HCT116 (cell line): Measurements from ENCODE around the gene BRINP2. TPM values are rescaled to one million over a fixed set of nuclear protein-coding genes. Genes with fewer than 3 reads are reported as not detected.

Experiments used
- ATAC-seq: fragments of 200-7000 bp; cut with Tn5 transposase; 2 replicates; pipeline ENCODE4 v1.9.1; 2020; ENCODE audit warnings: mild to moderate bottlenecking, moderate library complexity
- BruUV-seq: library from RNA; stranded (reverse); fragments of 400-500 nt; replicated peaks from 2 replicates; lab custom pipeline; 2021; lab: Mats Ljungman, UMichigan
- CTCF ChIA-PET: fragments of 300-600 bp; sonication (Branson Sonifier 250); formaldehyde crosslinking; loops from one replicate; lab custom pipeline; 2021; ENCODE audit warnings: antibody characterized with exemption; lab: Charles Lee
- POLR2A ChIA-PET: fragments of 300-600, 350-600 bp; sonication (Branson Sonifier 250); formaldehyde crosslinking; loops from one replicate; lab custom pipeline; 2021; ENCODE audit warnings: antibody characterized with exemption; lab: Charles Lee
- RAD21 ChIA-PET, 2 experiments: fragments of 300-600 bp; sonication (Branson Sonifier 250); formaldehyde crosslinking; loops; one replicate each; lab custom pipeline; 2023; ENCODE audit warnings: low total read pairs in 2 of 2; ENCODE audit not compliant: uncharacterized antibody in 2 of 2, unreplicated experiment in 2 of 2, low non-redundant PET in 1 of 2; lab: Charles Lee
- DNase-seq: peaks from one replicate; pipeline ENCODE4 v3.0.0-alpha.2; 2010; ENCODE audit warnings: low read depth, low spot score
- H2AFZ ChIP-seq: fragments of 200-600 bp; shearing (Covaris generic), sonication (generic); 2 replicates; pipeline ENCODE4 v1.6.1; 2017; ENCODE audit warnings: low read depth, mixed run types, mixed read lengths, antibody characterized with exemption, low read length; ENCODE audit not compliant: poor library complexity, severe bottlenecking
- H3K27ac ChIP-seq: 2 replicates; pipeline ENCODE4 v1.5.1; 2012; ENCODE audit warnings: low read depth, low read length
- H3K27me3 ChIP-seq: fragments of 200-600 bp; sonication (generic); 2 replicates; pipeline ENCODE4 v1.6.1; 2016; ENCODE audit warnings: mixed run types, low read length, mixed read lengths; ENCODE audit not compliant: insufficient read depth
- H3K36me3 ChIP-seq, 2 experiments: fragments of 200-500 bp in 1 of 2; fragments of 200-600 bp in 1 of 2; sonication (Bioruptor generic) in 1 of 2; sonication (generic) in 1 of 2; 2 replicates each; pipeline versions ENCODE4 v1.5.1 to v1.6.1; 2014 to 2016; ENCODE audit warnings: low read length in 2 of 2, inconsistent platforms in 1 of 2, mixed read lengths in 1 of 2, mixed run types in 1 of 2; ENCODE audit not compliant: insufficient read depth in 2 of 2, control insufficient read depth in 1 of 2
- H3K4me1 ChIP-seq, 2 experiments: fragments of 200-600 bp in 1 of 2; sonication (generic) in 1 of 2; 2 replicates each; pipeline versions ENCODE4 v1.5.1 to v1.6.1; 2012 to 2017; ENCODE audit warnings: low read length in 2 of 2, inconsistent platforms in 1 of 2, mild to moderate bottlenecking in 1 of 2, mixed read lengths in 1 of 2, mixed run types in 1 of 2, moderate library complexity in 1 of 2; ENCODE audit not compliant: insufficient read depth in 2 of 2, control insufficient read depth in 1 of 2
- H3K4me2 ChIP-seq: fragments of 200-600 bp; sonication (generic); 2 replicates; pipeline ENCODE4 v1.6.1; 2017; ENCODE audit warnings: mixed run types, low read length, mixed read lengths
- H3K4me3 ChIP-seq, 2 experiments: fragments of 200-600 bp in 1 of 2; sonication (generic) in 1 of 2; replicated peaks in 1 of 2; 2 replicates each; pipeline ENCODE4 v1.5.1; 2011 to 2016; ENCODE audit warnings: low read length in 2 of 2, control low read depth in 1 of 2, low read depth in 1 of 2, mild to moderate bottlenecking in 1 of 2, mixed read lengths in 1 of 2, mixed run types in 1 of 2
- H3K79me2 ChIP-seq: fragments of 200-600 bp; sonication (generic); 2 replicates; pipeline ENCODE4 v1.6.1; 2017; ENCODE audit warnings: mild to moderate bottlenecking, mixed run types, low read length, moderate library complexity, mixed read lengths; ENCODE audit not compliant: insufficient read depth
- H3K9ac ChIP-seq: fragments of 200-600 bp; sonication (generic); 2 replicates; pipeline ENCODE4 v1.6.1; 2016; ENCODE audit warnings: low read length, mixed read lengths
- H3K9me2 ChIP-seq: fragments of 200-600 bp; sonication (generic), shearing (Covaris generic); 2 replicates; pipeline ENCODE4 v1.6.1; 2017; ENCODE audit warnings: mixed run types, mild to moderate bottlenecking, moderate library complexity; ENCODE audit not compliant: insufficient read depth
- H3K9me3 ChIP-seq, 2 experiments: fragments of 200-500 bp in 1 of 2; fragments of 200-600 bp in 1 of 2; sonication (Bioruptor generic) in 1 of 2; sonication (generic) in 1 of 2; 2 replicates each; pipeline ENCODE4 v1.6.1; 2014 to 2017; ENCODE audit warnings: low read length in 2 of 2, mixed read lengths in 2 of 2, inconsistent platforms in 1 of 2, low read depth in 1 of 2, mild to moderate bottlenecking in 1 of 2, mixed run types in 1 of 2, moderate library complexity in 1 of 2; ENCODE audit not compliant: control insufficient read depth in 1 of 2, insufficient read depth in 1 of 2
- H4K20me1 ChIP-seq: fragments of 200-600 bp; sonication (generic), shearing (Covaris generic); 2 replicates; pipeline ENCODE4 v1.6.1; 2017; ENCODE audit warnings: mixed run types, mild to moderate bottlenecking, moderate library complexity; ENCODE audit not compliant: insufficient read depth
- ELF1 ChIP-seq: IDR thresholded peaks from 2 replicates; pipeline ENCODE4 v1.6.1; 2012; ENCODE audit warnings: low read depth, borderline replicate concordance
- FOSL1 ChIP-seq: IDR thresholded peaks from 2 replicates; pipeline ENCODE4 v1.6.1; 2012; ENCODE audit warnings: low read depth
- JUND ChIP-seq: IDR thresholded peaks from 2 replicates; pipeline ENCODE4 v1.6.1; 2012
- SP1 ChIP-seq: IDR thresholded peaks from 2 replicates; pipeline ENCODE4 v1.6.1; 2012; ENCODE audit warnings: low read depth
- intact Hi-C: fragments of 100-400 bp; cut with micrococcal nuclease; formaldehyde crosslinking; loops from 2 replicates; pipeline ENCODE4 v1.10.0; 2022
- total RNA-seq: library from RNA; stranded (reverse); gene quantifications from one replicate; pipeline ENCODE4 v1.2.1, GENCODE V29; 2021; ENCODE audit not compliant: unreplicated experiment
- TF ChIP-seq, protein P1 (sequence below): IDR thresholded peaks from 2 replicates; pipeline ENCODE4 v1.6.1; 2011; ENCODE audit warnings: mild to moderate bottlenecking, low read length, moderate library complexity; ENCODE audit not compliant: insufficient replicate concordance; ENCODE audit errors: extremely low read depth
- TF ChIP-seq, protein P2 (sequence below): IDR thresholded peaks from 2 replicates; pipeline ENCODE4 v1.6.1; 2012

BRINP2 gene
- total RNA-seq, 1 experiment from 2014 or later = not detected

DNA sequence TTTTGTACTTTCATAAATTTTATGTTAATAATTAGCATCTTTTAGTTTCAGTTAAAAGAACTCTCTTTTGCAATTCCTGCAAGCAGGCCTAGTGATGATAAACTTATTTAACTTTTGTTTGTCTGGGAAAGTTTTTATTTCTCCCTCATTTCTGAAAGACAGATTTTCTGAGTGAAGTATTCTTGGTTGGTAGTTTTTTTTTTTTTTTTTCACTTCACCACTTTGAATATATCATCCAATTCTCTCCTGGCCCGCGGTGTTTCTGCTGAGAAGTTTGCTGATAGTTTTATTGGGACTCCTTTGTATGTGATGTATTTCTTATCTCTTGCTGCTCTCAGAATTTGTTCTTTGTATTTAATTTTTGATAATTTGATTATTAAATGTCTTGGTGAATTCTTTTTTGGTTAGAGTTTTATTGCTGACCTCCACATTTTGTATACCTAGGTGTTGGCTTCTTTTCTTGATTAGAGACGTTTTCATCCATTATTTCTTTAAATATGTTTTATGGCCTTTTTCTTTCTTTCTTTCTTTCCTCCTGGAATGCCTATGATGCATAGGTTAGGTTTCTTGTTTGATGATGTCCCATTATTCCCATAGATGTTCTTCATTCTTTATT is 45.9 kb downstream of the BRINP2 start:
- H4K20me1 ChIP-seq = no peaks in the 10 kb centered on the region
- POLR2A ChIA-PET = no interaction called here
- no peak overlapping the region for H3K9ac ChIP-seq
- no peaks in the 10 kb centered on the region for H3K4me1 ChIP-seq
- no peak overlapping the region for H3K27ac ChIP-seq
- CTCF ChIA-PET = no interaction called here
- H3K36me3 ChIP-seq = no peaks in the 10 kb centered on the region
- H3K4me3 ChIP-seq = no peak overlapping the region
- TF ChIP-seq, protein P1, sequence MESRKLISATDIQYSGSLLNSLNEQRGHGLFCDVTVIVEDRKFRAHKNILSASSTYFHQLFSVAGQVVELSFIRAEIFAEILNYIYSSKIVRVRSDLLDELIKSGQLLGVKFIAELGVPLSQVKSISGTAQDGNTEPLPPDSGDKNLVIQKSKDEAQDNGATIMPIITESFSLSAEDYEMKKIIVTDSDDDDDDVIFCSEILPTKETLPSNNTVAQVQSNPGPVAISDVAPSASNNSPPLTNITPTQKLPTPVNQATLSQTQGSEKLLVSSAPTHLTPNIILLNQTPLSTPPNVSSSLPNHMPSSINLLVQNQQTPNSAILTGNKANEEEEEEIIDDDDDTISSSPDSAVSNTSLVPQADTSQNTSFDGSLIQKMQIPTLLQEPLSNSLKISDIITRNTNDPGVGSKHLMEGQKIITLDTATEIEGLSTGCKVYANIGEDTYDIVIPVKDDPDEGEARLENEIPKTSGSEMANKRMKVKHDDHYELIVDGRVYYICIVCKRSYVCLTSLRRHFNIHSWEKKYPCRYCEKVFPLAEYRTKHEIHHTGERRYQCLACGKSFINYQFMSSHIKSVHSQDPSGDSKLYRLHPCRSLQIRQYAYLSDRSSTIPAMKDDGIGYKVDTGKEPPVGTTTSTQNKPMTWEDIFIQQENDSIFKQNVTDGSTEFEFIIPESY = no peak
- H3K79me2 ChIP-seq = no peaks in the 10 kb centered on the region
- no peaks in the 10 kb centered on the region for H3K9me3 ChIP-seq
- H2AFZ ChIP-seq = no peak overlapping the region
- no peaks in the 10 kb centered on the region for H3K9me2 ChIP-seq
- intact Hi-C loops = no loop called here
- no peak overlapping the region for H3K4me2 ChIP-seq
- no peaks in the 10 kb centered on the region for H3K27me3 ChIP-seq
- DNase-seq (no peak), ATAC-seq (no peak)
- RAD21 ChIA-PET = no interaction called here
- BruUV-seq = no TSS peak

DNA sequence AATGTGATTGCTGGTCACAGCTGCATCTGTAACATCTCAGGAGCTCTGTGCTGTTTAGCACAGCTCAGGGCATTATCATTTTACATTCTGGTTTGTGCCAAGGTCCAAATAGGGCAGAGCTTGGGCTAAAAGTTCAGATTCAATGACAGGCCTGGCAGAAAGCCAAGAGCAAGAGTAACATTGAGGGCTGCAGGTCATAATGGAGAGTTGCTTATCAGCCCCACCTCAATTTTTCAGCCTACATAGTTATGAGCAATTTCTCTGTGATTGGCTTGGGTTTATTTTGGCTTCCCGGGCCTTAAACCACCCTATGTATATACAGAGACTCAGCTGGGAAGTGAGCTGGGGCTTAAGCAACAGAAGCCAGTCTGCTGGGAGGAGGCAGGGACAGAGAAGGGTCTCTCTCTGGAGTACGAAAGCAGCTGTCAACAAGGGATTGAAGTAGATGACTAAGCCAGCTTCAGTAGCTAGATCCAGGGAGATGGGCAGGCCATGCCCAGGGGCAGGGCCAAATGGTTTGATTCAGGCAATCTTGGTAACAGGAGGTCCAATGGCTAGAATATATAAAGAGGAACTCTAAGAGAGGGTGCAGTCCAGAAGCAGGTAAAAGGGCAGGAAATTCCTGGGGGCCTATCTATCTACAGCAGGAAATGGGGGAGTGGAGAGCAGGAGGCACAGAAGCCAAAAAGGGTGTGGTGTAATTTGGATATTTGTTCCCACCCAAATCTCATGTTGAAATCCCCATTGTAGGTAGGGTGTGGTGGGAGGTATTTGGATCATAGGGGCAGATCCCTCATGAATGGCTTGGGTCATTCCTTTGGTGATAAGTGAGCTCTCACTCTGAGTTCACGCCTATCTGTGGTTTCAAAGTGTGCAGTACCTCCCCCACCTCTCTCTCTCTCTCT is 49.0 kb downstream of the BRINP2 start:
- H3K9me2 ChIP-seq = no peaks in the 10 kb centered on the region
- TF ChIP-seq FOSL1 (no peak), SP1 (no peak), JUND (no peak), ELF1 (no peak)
- TF ChIP-seq, protein P2, sequence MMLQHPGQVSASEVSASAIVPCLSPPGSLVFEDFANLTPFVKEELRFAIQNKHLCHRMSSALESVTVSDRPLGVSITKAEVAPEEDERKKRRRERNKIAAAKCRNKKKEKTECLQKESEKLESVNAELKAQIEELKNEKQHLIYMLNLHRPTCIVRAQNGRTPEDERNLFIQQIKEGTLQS = no peak
- TF ChIP-seq, protein P1 = no peak
- TF ChIP-seq, all 23 proteins: peak for 0
- DNase-seq (no peak), ATAC-seq (no peak)
- RAD21 ChIA-PET = no interaction called here
- Histone ChIP-seq H3K36me3 (no peaks in the 10 kb centered on the region), H2AFZ (no peak overlapping the region), H3K4me3 (no peak overlapping the region), H3K27me3 (no peaks in the 10 kb centered on the region; the same call in none of the 2 replicates), H3K27ac (no peak overlapping the region), H3K9ac (no peak overlapping the region), H4K20me1 (no peaks in the 10 kb centered on the region), H3K79me2 (no peaks in the 10 kb centered on the region), H3K9me3 (no peaks in the 10 kb centered on the region), H3K4me2 (no peak overlapping the region), H3K4me1 (no peaks in the 10 kb centered on the region)
- POLR2A ChIA-PET = no interaction called here
- no TSS peak for BruUV-seq
- CTCF ChIA-PET = no interaction called here
- intact Hi-C loops = no loop called here
